SH-SY5Y (cell line): ENCODE results near the gene IL1RAP.

Experiments
- GATA2 ChIP-seq: IDR thresholded peaks from 2 replicates; pipeline ENCODE4 v1.6.1; 2011; ENCODE audit warnings: mild to moderate bottlenecking, low read depth, low read length
- GATA3 ChIP-seq: IDR thresholded peaks from 2 replicates; pipeline ENCODE4 v1.6.1; 2011; ENCODE audit warnings: low read depth, mild to moderate bottlenecking, low read length, moderate library complexity

- no peak for TF ChIP-seq GATA3
- no peak for TF ChIP-seq GATA2
These were observed 130.9 kb downstream of the IL1RAP start for GRCh38 chr3:190644766-190645165.
